HG03565 (cell line): ENCODE results near the gene TXNIP.

Experiments
- ATAC-seq: cut with Tn5 transposase; IDR thresholded peaks from one replicate; pipeline ENCODE4 v1.9.1; 2021; ENCODE audit warnings: mild to moderate bottlenecking, moderate library complexity; ENCODE audit not compliant: unreplicated experiment

Gene TXNIP

DNA sequence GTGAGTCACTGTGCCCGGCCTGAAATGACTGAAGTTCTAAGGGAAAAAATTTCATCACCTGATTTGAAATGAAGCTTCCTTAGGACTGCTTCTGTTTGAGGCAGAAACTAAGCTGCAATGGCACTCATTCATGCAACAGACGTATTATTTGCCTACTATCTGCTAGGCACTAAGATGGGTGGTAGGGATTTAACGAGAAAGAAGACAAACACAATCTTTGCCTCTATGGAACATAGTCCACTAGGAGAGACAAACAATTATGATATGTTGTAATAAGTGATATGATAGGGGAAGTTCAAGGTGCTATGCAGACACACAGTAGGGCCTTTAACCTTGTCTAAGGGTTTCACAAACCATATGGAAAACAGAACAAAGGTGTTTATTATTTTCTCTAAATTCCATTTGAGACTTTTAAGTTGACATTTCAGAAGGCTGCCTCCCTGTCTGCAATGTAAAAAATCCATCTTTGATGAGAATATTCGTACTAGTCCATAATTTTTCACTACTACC, 49.8 kb downstream of the TXNIP start:
- ATAC-seq: no peak

DNA sequence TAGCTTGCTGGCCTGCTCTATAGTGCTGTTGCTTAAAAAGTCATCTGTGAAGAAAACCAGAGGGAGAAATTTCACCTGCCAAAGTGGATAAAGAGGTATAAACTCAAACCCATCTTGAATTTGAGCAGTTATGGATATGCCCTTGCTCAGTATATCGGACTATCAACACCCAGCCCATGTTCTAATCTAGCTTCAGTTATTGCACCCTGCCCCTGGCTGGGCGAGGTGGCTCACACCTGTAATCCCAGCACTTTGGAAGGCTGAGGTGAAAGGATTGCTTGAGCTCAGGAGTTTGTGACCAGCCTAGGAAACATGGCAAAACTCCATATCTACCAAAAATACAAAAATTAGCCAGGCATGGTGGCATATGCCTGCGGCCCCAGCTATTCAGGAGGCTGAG, 51.8 kb downstream of the TXNIP start:
- no peak for ATAC-seq

DNA sequence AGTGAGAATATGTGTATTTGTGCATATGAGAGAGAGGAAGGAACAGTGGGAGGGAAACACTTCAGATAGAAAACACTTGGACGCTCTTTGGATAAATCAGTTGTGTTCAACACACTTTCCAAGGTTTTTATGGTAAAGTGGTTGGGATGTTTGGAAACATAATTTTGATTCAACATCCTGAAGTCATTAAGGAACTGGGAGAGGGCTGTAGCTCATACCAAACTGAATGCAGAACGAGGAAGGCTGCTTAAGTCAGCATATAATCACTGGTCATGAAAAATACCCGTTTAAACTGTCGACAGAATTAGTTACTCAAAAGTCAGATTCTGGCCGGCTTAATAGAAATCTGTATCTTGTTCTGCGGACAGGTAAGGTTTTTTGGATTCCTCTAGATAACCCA, 53.5 kb downstream of the TXNIP start:
- no peak for ATAC-seq
